HS-5 (cell line): ENCODE data around the gene SMIM45.

Experiments used
- DNase-seq: peaks from one replicate; pipeline ENCODE4 v3.0.0-alpha.2; 2012; ENCODE audit warnings: low read depth

SMIM45 gene

GRCh38 chr22:41951898-41952474 lies at the start of gene SMIM45:
TSS of gene SMIM45 (plus strand) at chr22:41952150.
- no peak for DNase-seq

GRCh38 chr22:41902932-41903421 lies 49.0 kb upstream of the SMIM45 start:
- no peak for DNase-seq

GRCh38 chr22:41904450-41905410 lies 47.2 kb upstream of the SMIM45 start:
- no peak for DNase-seq

GRCh38 chr22:41905411-41906202 lies 46.3 kb upstream of the SMIM45 start:
- DNase-seq = no peak

GRCh38 chr22:41906822-41907221 lies 45.1 kb upstream of the SMIM45 start:
- DNase-seq = no peak

GRCh38 chr22:41907436-41908401 lies 44.2 kb upstream of the SMIM45 start:
- DNase-seq = peak; percentile 19

GRCh38 chr22:41908411-41909309 lies 43.3 kb upstream of the SMIM45 start:
- no peak for DNase-seq

GRCh38 chr22:41909310-41910049 lies 42.5 kb upstream of the SMIM45 start:
- no peak for DNase-seq

GRCh38 chr22:41910050-41911000 lies 41.6 kb upstream of the SMIM45 start:
- no peak for DNase-seq

GRCh38 chr22:41911001-41911611 lies 40.8 kb upstream of the SMIM45 start:
- no peak for DNase-seq

GRCh38 chr22:41912338-41913039 lies 39.5 kb upstream of the SMIM45 start:
- DNase-seq = no peak

- no peak for DNase-seq
These were observed 38.8 kb upstream of the SMIM45 start for GRCh38 chr22:41913040-41913719.

GRCh38 chr22:41913842-41914534 lies 38.0 kb upstream of the SMIM45 start:
- DNase-seq = no peak

GRCh38 chr22:41914611-41915034 lies 37.3 kb upstream of the SMIM45 start:
- DNase-seq = no peak

- DNase-seq = no peak
These were observed 36.7 kb upstream of the SMIM45 start, which contains the start of gene SHISA8 for GRCh38 chr22:41915035-41915785. TSS of gene SHISA8 (minus strand) at chr22:41915074. CDS start at chr22:41914667, 407 bp downstream.
